Muscle layer of colon (tissue), 2 donors: ENCODE data around the gene FAM193A.
"Not testable (repeated sequence)": the region's sequence is repeated elsewhere in the genome, so short reads cannot be mapped to it uniquely, and the experiment has no call there.

ENCODE experiments used
- H3K27ac ChIP-seq: one replicate; pipeline ENCODE4 v1.7.0; 2013; ENCODE audit warnings: low read depth, mild to moderate bottlenecking, low read length, moderate library complexity
- H3K27me3 ChIP-seq, 2 donors: one replicate each; pipeline ENCODE4 v1.7.0; 2013; ENCODE audit warnings: low read length in 2 of 2, mild to moderate bottlenecking in 2 of 2; ENCODE audit not compliant: insufficient read depth in 2 of 2, control insufficient read depth in 1 of 2
- H3K36me3 ChIP-seq: one replicate; pipeline ENCODE4 v1.7.0; 2013; ENCODE audit warnings: mild to moderate bottlenecking, low read length; ENCODE audit not compliant: insufficient read depth
- H3K4me1 ChIP-seq: one replicate; pipeline ENCODE4 v1.7.0; 2013; ENCODE audit warnings: mild to moderate bottlenecking, low read length; ENCODE audit not compliant: insufficient read depth
- H3K4me3 ChIP-seq, 2 donors: one replicate each; pipeline ENCODE4 v1.7.0; 2013; ENCODE audit warnings: low read length in 2 of 2, low read depth in 1 of 2, mild to moderate bottlenecking in 1 of 2, moderate library complexity in 1 of 2
- H3K9ac ChIP-seq: one replicate; pipeline ENCODE4 v1.7.0; 2013; ENCODE audit warnings: low read length
- H3K9me3 ChIP-seq: one replicate; pipeline ENCODE4 v1.7.0; 2013; ENCODE audit warnings: mild to moderate bottlenecking, low read length
- donor health status: abdominal sarcoma.
- donor health status: Adenocarcinoma of cecum.

FAM193A gene

DNA sequence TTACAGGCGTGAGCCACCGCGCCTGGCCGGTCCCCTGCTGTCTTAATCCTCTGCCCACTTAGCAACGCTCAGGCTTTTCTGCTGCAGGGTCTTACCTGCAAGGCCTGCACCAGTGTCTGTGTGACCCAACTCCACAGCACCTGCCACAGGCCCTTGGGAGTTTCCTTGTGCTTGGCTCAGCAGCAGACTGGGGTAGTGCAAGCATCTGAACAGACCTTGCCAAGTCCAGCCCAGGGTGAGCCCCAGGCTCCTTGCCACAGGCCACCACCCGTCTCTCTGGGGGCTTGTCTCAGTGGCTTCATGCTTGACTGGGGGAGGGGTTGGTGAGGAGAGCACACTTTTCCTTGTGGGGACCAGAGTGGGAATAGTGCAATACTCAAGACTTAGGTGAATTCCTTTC, 87.0 kb downstream of the FAM193A start:
- H3K9me3 ChIP-seq: no peaks in the 10 kb centered on the region
- peaks cover 16% of the 10 kb centered on the region for H3K36me3 ChIP-seq
- no peak overlapping the region for H3K4me3 ChIP-seq
- H3K27ac ChIP-seq: no peak overlapping the region
- no peak overlapping the region for H3K9ac ChIP-seq
- peaks cover 9% of the 10 kb centered on the region for H3K4me1 ChIP-seq
- H3K27me3 ChIP-seq: no peaks in the 10 kb centered on the region

DNA sequence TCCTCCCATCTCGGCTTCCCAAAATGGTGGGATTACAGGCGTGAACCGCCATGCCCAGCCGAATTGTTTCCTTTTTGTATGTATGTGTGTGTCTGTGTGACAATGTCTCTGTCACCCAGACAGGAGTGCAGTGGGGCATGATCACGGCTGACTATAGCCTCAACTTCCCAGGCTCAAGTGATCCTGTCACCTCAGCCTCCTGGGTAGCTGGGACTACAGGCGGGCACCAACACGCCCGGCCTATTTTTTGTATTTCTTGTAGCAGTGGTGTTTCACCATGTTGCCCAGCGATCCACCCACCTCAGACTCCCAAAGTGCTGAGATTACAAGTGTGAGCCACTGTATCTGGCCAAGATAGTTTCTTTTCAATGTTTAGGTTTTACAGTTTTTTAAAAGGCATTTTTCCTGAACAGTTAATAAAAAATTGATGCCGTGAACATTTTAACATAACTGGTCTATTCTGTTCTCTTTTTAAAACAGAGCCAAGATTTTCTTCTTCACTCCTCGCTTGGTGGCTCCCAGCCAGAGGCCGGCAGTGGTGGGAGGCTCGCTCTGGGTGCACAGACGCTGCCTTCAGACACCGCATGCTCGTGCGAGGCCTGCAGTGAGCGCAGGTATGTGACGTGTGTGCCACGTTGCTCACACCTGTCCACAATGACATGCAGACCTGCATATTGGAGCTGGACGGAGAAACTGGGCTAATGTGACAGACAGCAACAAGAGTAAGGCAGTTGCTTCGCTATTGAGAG, 88.5 kb downstream of the FAM193A start:
- no peak overlapping the region for H3K27ac ChIP-seq
- no peaks in the 10 kb centered on the region for H3K9me3 ChIP-seq
- no peak overlapping the region for H3K9ac ChIP-seq
- no peak overlapping the region for H3K4me3 ChIP-seq
- peaks cover 22% of the 10 kb centered on the region for H3K36me3 ChIP-seq
- no peaks in the 10 kb centered on the region for H3K27me3 ChIP-seq
- H3K4me1 ChIP-seq: peaks cover 9% of the 10 kb centered on the region

DNA sequence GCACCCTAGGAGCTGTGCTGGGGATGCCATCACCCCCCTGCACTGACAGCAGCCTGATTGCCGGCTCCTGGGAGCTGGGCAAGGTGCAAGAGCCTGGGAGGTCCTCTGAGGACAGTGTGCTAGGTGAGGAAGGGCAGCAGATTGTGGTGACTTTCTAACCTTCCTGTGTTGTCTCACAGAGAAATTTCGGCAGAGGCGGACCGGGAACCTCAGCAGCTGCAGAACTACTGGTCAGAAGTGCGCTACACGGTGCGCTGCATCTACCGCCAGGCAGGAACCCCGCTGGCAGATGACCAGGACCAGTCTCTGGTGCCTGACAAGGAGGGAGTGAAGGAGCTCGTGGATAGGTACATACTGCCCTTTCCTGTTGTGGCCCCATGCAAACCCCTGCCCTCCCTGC, 89.8 kb downstream of the FAM193A start:
- H3K36me3 ChIP-seq: peaks cover 32% of the 10 kb centered on the region
- H3K9ac ChIP-seq: no peak overlapping the region
- H3K9me3 ChIP-seq: no peaks in the 10 kb centered on the region
- H3K4me3 ChIP-seq: no peak overlapping the region
- H3K27ac ChIP-seq: no peak overlapping the region
- peaks cover 9% of the 10 kb centered on the region for H3K4me1 ChIP-seq
- no peaks in the 10 kb centered on the region for H3K27me3 ChIP-seq

DNA sequence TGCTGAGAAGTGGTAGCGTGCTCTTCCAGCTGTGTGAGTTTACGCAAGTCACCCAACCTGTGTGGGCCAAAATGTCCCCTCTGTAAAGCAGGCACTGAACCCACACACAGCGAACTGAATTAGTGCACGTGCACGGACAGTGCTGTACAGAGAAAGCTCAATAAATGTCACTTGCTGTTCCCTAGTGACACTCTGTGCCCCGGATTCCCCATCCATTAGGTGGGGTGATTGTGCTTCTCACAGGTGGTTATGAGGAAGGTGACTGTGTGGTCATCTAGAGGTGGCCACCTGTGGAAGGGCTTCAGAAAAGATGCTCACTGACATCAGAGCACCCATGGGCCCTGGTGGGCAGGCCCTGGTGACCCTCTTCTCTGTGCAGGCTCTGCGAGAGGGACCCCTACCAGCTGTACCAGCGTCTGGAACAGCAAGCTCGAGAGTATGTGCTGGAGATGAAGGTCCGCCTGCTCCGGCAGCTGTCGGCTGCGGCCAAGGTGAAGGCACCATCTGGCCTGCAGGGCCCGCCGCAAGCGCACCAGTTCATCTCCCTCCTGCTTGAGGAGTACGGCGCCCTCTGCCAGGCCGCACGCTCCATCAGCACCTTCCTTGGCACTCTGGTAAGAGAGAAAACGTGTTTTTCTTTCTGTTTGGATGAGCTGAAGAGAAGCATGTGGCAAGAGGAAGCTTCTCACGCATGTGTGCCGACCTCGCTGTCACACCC, 94.3 kb downstream of the FAM193A start:
- no peak overlapping the region for H3K9ac ChIP-seq
- H3K27me3 ChIP-seq: no peaks in the 10 kb centered on the region
- no peaks in the 10 kb centered on the region for H3K4me1 ChIP-seq
- H3K4me3 ChIP-seq: no peak overlapping the region
- no peak overlapping the region for H3K27ac ChIP-seq
- H3K36me3 ChIP-seq: peaks cover 44% of the 10 kb centered on the region
- no peaks in the 10 kb centered on the region for H3K9me3 ChIP-seq

DNA sequence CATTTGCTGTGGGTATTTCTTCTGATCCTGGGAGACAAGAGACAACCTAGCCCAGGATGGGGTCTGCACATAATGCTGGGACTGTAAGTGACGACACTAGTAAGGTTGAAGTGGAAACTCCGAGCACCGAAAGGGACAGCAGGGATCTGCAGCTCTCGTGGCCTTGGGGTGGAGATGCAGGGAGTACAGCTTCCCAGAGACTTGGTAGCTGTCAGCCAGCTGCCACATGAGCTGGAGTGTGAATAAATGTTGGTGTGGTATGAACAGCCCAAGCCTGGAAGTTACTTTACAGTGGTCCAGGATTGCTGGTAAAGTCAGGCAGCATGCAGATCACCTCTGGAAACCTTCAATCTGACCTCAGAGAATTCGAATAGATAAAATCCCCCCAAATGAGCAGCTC, 97.6 kb downstream of the FAM193A start:
- no peak overlapping the region for H3K9ac ChIP-seq
- H3K9me3 ChIP-seq: no peaks in the 10 kb centered on the region
- no peaks in the 10 kb centered on the region for H3K27me3 ChIP-seq
- no peak overlapping the region for H3K4me3 ChIP-seq
- no peak overlapping the region for H3K27ac ChIP-seq
- H3K4me1 ChIP-seq: no peaks in the 10 kb centered on the region
- H3K36me3 ChIP-seq: peaks cover 50% of the 10 kb centered on the region

DNA sequence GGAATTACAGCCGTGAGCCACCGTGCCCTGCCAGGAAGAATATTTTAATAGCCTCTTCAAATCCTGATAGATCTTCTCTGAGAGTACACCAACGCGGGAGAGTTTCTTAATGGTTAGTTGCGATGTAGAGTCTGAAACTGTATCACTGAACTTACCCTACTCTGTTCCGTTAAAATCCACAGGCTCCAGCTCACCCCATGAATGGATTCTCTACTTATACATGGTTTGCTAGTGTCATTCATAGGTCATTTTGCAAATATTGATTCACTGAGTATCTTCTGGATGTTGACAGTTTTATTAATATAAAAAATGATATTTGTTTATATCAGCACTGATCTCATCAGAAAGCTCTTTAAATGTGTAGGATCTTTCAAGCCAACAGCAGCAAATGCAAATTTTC, 99.9 kb downstream of the FAM193A start:
- H3K9ac ChIP-seq: no peak overlapping the region
- no peaks in the 10 kb centered on the region for H3K4me1 ChIP-seq
- no peaks in the 10 kb centered on the region for H3K9me3 ChIP-seq
- H3K27me3 ChIP-seq: no peaks in the 10 kb centered on the region
- H3K27ac ChIP-seq: no peak overlapping the region
- H3K36me3 ChIP-seq: peaks cover 47% of the 10 kb centered on the region
- H3K4me3 ChIP-seq: no peak overlapping the region

DNA sequence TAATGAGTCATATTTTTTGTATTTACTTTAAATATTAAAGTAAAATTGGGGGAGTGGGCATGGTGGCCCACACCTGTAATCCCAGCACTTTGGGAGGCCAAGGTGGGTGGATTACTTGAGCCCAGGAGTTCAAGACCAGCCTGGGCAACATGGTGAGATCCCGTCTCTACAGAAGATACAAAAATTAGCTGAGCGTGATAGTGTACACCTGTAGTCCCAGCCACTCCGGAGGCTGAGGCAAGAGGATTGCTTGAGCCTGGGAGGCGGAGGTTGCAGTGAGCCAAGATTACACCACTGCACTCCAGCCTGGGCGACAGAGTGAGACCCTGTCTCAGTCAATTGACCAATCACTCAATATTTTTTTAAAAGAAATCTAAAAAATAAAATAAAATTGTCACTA, 100.5 kb downstream of the FAM193A start:
- not testable (repeated sequence) for H3K9me3 ChIP-seq, H3K27me3 ChIP-seq, H3K4me3 ChIP-seq, H3K4me1 ChIP-seq, H3K9ac ChIP-seq, H3K27ac ChIP-seq
- peaks cover 40% of the 10 kb centered on the region for H3K36me3 ChIP-seq

DNA sequence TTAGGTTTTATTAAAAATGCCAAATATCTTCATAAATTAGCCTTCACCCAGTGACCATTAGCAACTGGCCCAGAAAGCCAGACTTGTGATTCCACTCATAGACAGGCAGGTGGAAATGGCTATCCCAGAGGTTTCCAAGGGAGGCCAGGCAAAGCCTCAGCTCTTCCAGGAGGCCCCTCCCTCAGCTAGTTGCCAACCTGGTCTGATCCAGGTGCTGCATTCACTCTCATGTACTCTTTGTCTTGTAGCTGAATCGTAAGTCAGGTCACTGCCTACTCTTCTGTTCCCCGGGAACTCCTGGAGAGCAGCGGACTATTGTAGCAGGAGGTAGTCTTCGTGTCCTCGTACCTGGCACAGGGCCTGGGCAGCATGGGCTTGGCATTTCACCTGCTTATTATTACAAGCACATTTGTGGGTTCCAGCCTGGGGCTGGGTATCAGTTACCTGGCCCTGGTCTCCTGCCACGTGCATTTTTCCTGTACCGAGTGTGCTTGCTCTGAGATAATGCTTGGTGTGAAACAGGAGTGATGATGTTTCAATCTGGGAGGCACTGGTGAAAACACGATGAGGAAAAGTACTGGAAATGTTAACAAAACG, 101.6 kb downstream of the FAM193A start:
- H3K4me1 ChIP-seq: no peaks in the 10 kb centered on the region
- no peak overlapping the region for H3K4me3 ChIP-seq
- no peak overlapping the region for H3K9ac ChIP-seq
- H3K36me3 ChIP-seq: peaks cover 36% of the 10 kb centered on the region
- no peaks in the 10 kb centered on the region for H3K9me3 ChIP-seq
- H3K27me3 ChIP-seq: no peaks in the 10 kb centered on the region
- H3K27ac ChIP-seq: no peak overlapping the region

DNA sequence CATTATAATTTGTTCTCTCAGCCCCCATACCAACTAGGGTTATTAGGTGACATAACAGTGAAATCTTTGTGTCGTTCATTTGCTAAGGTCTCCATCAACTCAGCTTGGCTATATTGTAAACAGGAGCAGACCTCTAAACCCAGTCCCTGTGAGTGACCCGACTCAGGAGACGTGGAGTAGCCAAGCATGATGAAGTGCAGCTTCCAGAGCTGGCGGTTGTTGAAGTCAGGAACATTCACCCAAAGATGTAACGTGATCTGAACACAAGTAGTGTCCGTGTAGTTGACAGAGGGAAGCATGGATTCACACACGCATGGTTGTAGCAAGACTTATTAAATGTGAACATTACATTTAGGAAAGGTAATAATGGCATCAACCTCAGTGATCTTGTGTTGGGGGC, 102.3 kb downstream of the FAM193A start:
- Histone ChIP-seq H3K4me3 (no peak overlapping the region), H3K36me3 (peaks cover 40% of the 10 kb centered on the region)

DNA sequence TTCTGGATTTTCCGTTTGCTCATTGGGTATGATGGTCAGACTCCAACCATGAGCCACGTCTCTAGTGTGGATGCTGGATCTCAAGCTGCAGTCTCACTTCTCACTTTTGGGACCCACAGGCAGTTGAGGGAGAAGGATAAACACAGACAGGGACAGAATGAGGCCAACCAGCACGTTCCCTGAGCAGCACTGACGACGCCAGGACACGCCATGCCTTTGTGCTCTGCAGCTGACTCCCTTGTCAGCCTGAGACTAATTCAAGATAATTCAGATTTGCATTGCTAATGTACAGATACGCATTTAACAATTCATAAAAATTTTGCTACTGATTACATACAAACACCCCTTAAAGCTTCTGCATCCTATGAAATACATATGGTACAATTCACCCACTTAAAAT, 106.5 kb downstream of the FAM193A start:
- no peak overlapping the region for H3K9ac ChIP-seq
- peaks cover 53% of the 10 kb centered on the region for H3K36me3 ChIP-seq
- no peaks in the 10 kb centered on the region for H3K27me3 ChIP-seq

More for the DNA sequence above, 102.3 kb downstream of the FAM193A start:
- H3K9ac ChIP-seq: no peak overlapping the region
- H3K9me3 ChIP-seq: no peaks in the 10 kb centered on the region
- H3K27ac ChIP-seq: no peak overlapping the region
- no peaks in the 10 kb centered on the region for H3K4me1 ChIP-seq
- H3K27me3 ChIP-seq: no peaks in the 10 kb centered on the region

DNA sequence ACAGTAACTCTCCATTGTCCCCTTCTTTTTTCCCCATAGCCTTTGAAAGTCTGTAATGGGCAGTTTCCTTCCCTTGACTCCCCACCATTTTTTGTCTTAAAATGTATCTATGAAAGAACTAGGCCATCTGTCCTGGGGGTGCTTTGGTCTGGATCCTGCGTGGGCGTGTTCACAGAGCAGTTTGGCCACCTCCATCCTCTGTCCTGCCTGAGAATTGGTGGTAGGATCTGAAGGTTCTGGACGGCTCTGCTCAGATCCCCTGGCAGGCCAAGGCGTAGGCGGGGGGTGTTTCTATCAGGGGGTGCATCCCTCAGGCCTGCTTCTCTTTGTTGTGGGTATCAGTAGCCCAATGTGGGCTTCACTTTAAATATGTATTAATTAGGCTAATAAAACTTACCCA, 107.1 kb downstream of the FAM193A start:
- H3K4me1 ChIP-seq: no peaks in the 10 kb centered on the region
- H3K9me3 ChIP-seq: no peaks in the 10 kb centered on the region
- H3K9ac ChIP-seq: no peak overlapping the region
- H3K27me3 ChIP-seq: no peaks in the 10 kb centered on the region
- H3K36me3 ChIP-seq: peaks cover 54% of the 10 kb centered on the region
- no peak overlapping the region for H3K4me3 ChIP-seq
- no peak overlapping the region for H3K27ac ChIP-seq

More for the DNA sequence above, 106.5 kb downstream of the FAM193A start:
- no peak overlapping the region for H3K4me3 ChIP-seq
- H3K4me1 ChIP-seq: no peaks in the 10 kb centered on the region
- H3K9me3 ChIP-seq: no peaks in the 10 kb centered on the region
- no peak overlapping the region for H3K27ac ChIP-seq
